Osteoblast (primary cell): Measurements from ENCODE around the gene KIF13A. TPM values are rescaled to one million over a fixed set of nuclear protein-coding genes. Genes with fewer than 3 reads are reported as not detected.

Experiments
- DNase-seq: peaks from one replicate; pipeline ENCODE4 v3.0.0; 2011; ENCODE audit warnings: low spot score, mixed read lengths; ENCODE audit not compliant: insufficient read length; ENCODE audit errors: missing footprints
- H2AFZ ChIP-seq: 2 replicates; pipeline ENCODE4 v1.6.0; 2011; ENCODE audit warnings: mild to moderate bottlenecking, low read length
- H3K27ac ChIP-seq: 2 replicates; pipeline ENCODE4 v1.5.1; 2011; ENCODE audit warnings: mild to moderate bottlenecking, low read depth, low read length, moderate library complexity
- H3K27me3 ChIP-seq: 2 replicates; pipeline ENCODE4 v1.6.0; 2012; ENCODE audit warnings: mild to moderate bottlenecking, control low read depth, inconsistent platforms, low read length, moderate library complexity; ENCODE audit not compliant: insufficient read depth
- H3K36me3 ChIP-seq: 2 replicates; pipeline ENCODE4 v1.5.1; 2011; ENCODE audit warnings: mild to moderate bottlenecking, low read length, control low read depth, moderate library complexity; ENCODE audit not compliant: insufficient read depth
- H3K4me1 ChIP-seq: 2 replicates; pipeline ENCODE4 v1.5.1; 2011; ENCODE audit warnings: mild to moderate bottlenecking, low read length, control low read depth, moderate library complexity; ENCODE audit not compliant: insufficient read depth
- H3K4me2 ChIP-seq: 2 replicates; pipeline ENCODE4 v1.6.0; 2011; ENCODE audit warnings: mild to moderate bottlenecking, low read length; ENCODE audit not compliant: insufficient read depth
- H3K4me3 ChIP-seq: fragments of 200-600 bp; sonication (generic); 3 replicates; pipeline ENCODE4 v1.5.1; 2012; ENCODE audit warnings: mild to moderate bottlenecking, low read length, inconsistent platforms; ENCODE audit not compliant: insufficient read depth
- H3K79me2 ChIP-seq: 2 replicates; pipeline ENCODE4 v1.6.0; 2012; ENCODE audit warnings: mild to moderate bottlenecking, low read length, control low read depth, inconsistent platforms; ENCODE audit not compliant: insufficient read depth
- H3K9me3 ChIP-seq: 2 replicates; pipeline ENCODE4 v1.5.1; 2011; ENCODE audit warnings: low read depth, low read length, control low read depth
- H4K20me1 ChIP-seq: 2 replicates; pipeline ENCODE4 v1.6.0; 2012; ENCODE audit warnings: mild to moderate bottlenecking, low read length, control low read depth; ENCODE audit not compliant: insufficient read depth
- total RNA-seq: library from RNA; depleted of rRNA; stranded (reverse); fragments of >200 nt; gene quantifications from 2 replicates; pipeline ENCODE4 v1.2.3, GENCODE V29; 2012
- TF ChIP-seq, protein P1 (sequence below): IDR thresholded peaks from 2 replicates; pipeline ENCODE4 v1.5.1; 2011; ENCODE audit warnings: mild to moderate bottlenecking, low read depth, low read length, moderate library complexity; ENCODE audit errors: extremely low read depth

The KIF13A gene
- total RNA-seq, 1 donor, result 61.5 TPM

DNA sequence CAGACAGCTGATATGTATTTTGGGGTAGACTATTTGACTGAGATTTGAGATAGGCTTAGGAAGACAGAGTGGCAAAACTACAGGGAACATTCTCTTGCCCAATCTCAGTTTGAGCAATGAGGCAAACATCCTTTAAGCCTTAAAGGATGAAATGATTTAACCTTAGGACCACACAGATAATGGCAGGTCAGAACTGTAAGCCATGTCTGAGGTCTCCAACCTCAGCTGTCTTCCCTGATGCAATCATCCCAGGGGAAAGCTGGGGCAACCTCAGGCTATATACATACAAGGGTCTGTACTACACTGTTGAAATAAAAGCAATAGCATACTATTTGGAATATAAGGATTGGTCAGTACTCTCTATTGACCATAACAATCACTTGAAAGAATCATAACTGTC, 196.9 kb downstream of the KIF13A start:
- H4K20me1 ChIP-seq, result no peaks in the 10 kb centered on the region
- H3K27ac ChIP-seq, result no peak overlapping the region
- no peaks in the 10 kb centered on the region for H3K9me3 ChIP-seq
- DNase-seq, result no peak
- no peak overlapping the region for H3K4me3 ChIP-seq
- TF ChIP-seq, protein P1, sequence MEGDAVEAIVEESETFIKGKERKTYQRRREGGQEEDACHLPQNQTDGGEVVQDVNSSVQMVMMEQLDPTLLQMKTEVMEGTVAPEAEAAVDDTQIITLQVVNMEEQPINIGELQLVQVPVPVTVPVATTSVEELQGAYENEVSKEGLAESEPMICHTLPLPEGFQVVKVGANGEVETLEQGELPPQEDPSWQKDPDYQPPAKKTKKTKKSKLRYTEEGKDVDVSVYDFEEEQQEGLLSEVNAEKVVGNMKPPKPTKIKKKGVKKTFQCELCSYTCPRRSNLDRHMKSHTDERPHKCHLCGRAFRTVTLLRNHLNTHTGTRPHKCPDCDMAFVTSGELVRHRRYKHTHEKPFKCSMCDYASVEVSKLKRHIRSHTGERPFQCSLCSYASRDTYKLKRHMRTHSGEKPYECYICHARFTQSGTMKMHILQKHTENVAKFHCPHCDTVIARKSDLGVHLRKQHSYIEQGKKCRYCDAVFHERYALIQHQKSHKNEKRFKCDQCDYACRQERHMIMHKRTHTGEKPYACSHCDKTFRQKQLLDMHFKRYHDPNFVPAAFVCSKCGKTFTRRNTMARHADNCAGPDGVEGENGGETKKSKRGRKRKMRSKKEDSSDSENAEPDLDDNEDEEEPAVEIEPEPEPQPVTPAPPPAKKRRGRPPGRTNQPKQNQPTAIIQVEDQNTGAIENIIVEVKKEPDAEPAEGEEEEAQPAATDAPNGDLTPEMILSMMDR, result no peak
- H3K4me1 ChIP-seq, result no peaks in the 10 kb centered on the region
- peaks cover 61% of the 10 kb centered on the region for H3K36me3 ChIP-seq
- no peak overlapping the region for H3K4me2 ChIP-seq
- H3K79me2 ChIP-seq, result no peaks in the 10 kb centered on the region
- no peak overlapping the region for H2AFZ ChIP-seq
- H3K27me3 ChIP-seq, result no peaks in the 10 kb centered on the region

GRCh38 chr6:17785094-17785787, 202.2 kb downstream of the KIF13A start:
- no peaks in the 10 kb centered on the region for H3K27me3 ChIP-seq
- TF ChIP-seq, protein P1, result no peak
- no peak overlapping the region for H3K4me2 ChIP-seq
- H3K27ac ChIP-seq, result no peak overlapping the region
- no peak overlapping the region for H3K4me3 ChIP-seq
- H3K9me3 ChIP-seq, result no peaks in the 10 kb centered on the region
- H4K20me1 ChIP-seq, result no peaks in the 10 kb centered on the region
- H2AFZ ChIP-seq, result no peak overlapping the region
- H3K36me3 ChIP-seq, result peaks cover 73% of the 10 kb centered on the region
- no peak for DNase-seq
- H3K79me2 ChIP-seq, result no peaks in the 10 kb centered on the region
- H3K4me1 ChIP-seq, result no peaks in the 10 kb centered on the region

GRCh38 chr6:17780061-17780460, 207.4 kb downstream of the KIF13A start:
- Histone ChIP-seq H3K27ac (no peak overlapping the region), H3K9me3 (no peaks in the 10 kb centered on the region), H3K36me3 (peaks cover 67% of the 10 kb centered on the region), H4K20me1 (no peaks in the 10 kb centered on the region), H3K4me2 (no peak overlapping the region), H3K4me1 (no peaks in the 10 kb centered on the region), H3K27me3 (no peaks in the 10 kb centered on the region), H3K79me2 (no peaks in the 10 kb centered on the region), H3K4me3 (no peak overlapping the region), H2AFZ (no peak overlapping the region)
- TF ChIP-seq, protein P1, result no peak
- DNase-seq, result no peak

- no peaks in the 10 kb centered on the region for H3K4me1 ChIP-seq
- H3K9me3 ChIP-seq, result no peaks in the 10 kb centered on the region
- H2AFZ ChIP-seq, result no peak overlapping the region
- peaks cover 65% of the 10 kb centered on the region for H3K36me3 ChIP-seq
- TF ChIP-seq, protein P1, result no peak
- H4K20me1 ChIP-seq, result peaks cover 9% of the 10 kb centered on the region
- no peak overlapping the region for H3K4me2 ChIP-seq
- no peaks in the 10 kb centered on the region for H3K79me2 ChIP-seq
- H3K4me3 ChIP-seq, result no peak overlapping the region
- DNase-seq, result peak; percentile 47
- H3K27ac ChIP-seq, result no peak overlapping the region
- no peaks in the 10 kb centered on the region for H3K27me3 ChIP-seq
These were observed 215.8 kb downstream of the KIF13A start for GRCh38 chr6:17771609-17772008.
